ENCODE results near the gene LGALS7B. TPM values are rescaled to one million over a fixed set of nuclear protein-coding genes. Genes with fewer than 3 reads are reported as not detected.
"Not testable (repeated sequence)": the region's sequence is repeated elsewhere in the genome, so short reads cannot be mapped to it uniquely, and the experiment has no call there.

Gene LGALS7B
- polyA plus RNA-seq, 1 donor, result not detected

- DNase-seq, result no peak
Measured at GRCh38 chr19:38795549-38795948, 6.5 kb downstream of the LGALS7B start.

- no peak for DNase-seq
Measured at GRCh38 chr19:38796154-38796553, 7.2 kb downstream of the LGALS7B start.

- not testable (repeated sequence) for DNase-seq
Measured at GRCh38 chr19:38797781-38798180, 8.8 kb downstream of the LGALS7B start.

- DNase-seq, result no peak
Measured at GRCh38 chr19:38799104-38799503, 10.1 kb downstream of the LGALS7B start.

GRCh38 chr19:38800577-38801347 is 11.8 kb downstream of the LGALS7B start:
- DNase-seq, result no peak

- DNase-seq, result no peak
Measured at GRCh38 chr19:38801359-38802095, 12.5 kb downstream of the LGALS7B start.

- DNase-seq, result no peak
Measured at GRCh38 chr19:38803543-38803942, 14.5 kb downstream of the LGALS7B start.

- DNase-seq, result no peak
Measured at GRCh38 chr19:38805180-38805579, 16.2 kb downstream of the LGALS7B start.

GRCh38 chr19:38806371-38806770 is 17.4 kb downstream of the LGALS7B start:
- DNase-seq, result no peak

GRCh38 chr19:38807374-38808098 is 18.5 kb downstream of the LGALS7B start:
- not testable (repeated sequence) for DNase-seq

- no peak for DNase-seq
Measured at GRCh38 chr19:38808741-38809140, 19.7 kb downstream of the LGALS7B start.

GRCh38 chr19:38809592-38810252 is 20.7 kb downstream of the LGALS7B start:
- no peak for DNase-seq

- no peak for DNase-seq
Measured at GRCh38 chr19:38812009-38812840, 23.2 kb downstream of the LGALS7B start.

- no peak for DNase-seq
Measured at GRCh38 chr19:38812841-38813320, 23.9 kb downstream of the LGALS7B start, which contains the start of gene LGALS4. Gene LGALS4, minus strand, starts transcription at chr19:38812945. Its CDS starts 59 bp downstream, at chr19:38812886.

GRCh38 chr19:38813323-38813722 is 24.3 kb downstream of the LGALS7B start:
- no peak for DNase-seq

- not testable (repeated sequence) for DNase-seq
Measured at GRCh38 chr19:38813932-38814331, 24.9 kb downstream of the LGALS7B start.

- DNase-seq, result no peak
Measured at GRCh38 chr19:38815059-38816001, 26.3 kb downstream of the LGALS7B start.

GRCh38 chr19:38816131-38816750 is 27.2 kb downstream of the LGALS7B start:
- DNase-seq, result no peak

- no peak for DNase-seq
Measured at GRCh38 chr19:38817081-38817480, 28.1 kb downstream of the LGALS7B start.

All from left kidney (tissue), 2 donors.